ENCODE measurements around the gene CLIC5. TPM values are rescaled to one million over a fixed set of nuclear protein-coding genes. Genes with fewer than 3 reads are reported as not detected.

CLIC5 gene
- total RNA-seq, 4 donors from 2014 or later: 2.8 to 6.9 (median 5.0) TPM

DNA sequence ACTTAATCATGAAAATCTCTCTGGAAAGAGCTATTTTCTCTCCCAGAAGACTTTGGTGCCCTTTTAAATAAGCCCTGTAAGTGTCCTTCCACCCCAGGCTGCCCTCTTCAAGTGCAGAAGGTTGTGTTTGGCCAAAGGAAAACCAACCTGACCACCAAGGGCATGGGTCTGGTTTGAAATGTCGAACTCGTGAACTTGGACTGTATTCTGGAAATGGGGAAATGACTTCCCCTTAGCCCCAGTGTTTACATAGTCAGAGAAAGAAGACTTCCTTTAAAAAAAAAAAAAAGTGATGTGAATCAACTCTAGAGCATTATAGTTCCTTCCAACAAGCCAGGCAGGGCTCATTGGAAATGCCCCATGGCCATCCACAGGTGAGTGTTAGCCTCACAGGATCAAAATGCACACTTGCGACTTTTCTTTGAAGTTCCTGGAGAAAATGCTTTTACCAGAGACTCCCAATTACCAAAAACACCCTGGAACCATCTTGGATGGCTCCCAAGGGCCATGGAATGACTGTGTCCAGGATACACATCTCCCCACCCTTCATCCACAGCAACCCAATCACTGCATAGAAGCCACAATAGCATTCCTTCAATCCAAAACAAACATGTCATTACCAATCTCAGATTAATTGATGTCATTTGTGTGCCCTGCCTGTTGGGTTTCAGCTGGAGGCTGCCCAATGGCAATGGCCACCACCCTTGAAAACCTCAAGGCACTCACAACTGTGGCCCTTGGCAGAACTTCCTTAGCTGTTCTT, 133.8 kb downstream of the CLIC5 start:
- TF ChIP-seq EP300 (IDR thresholded peaks at IDR 0.05) (no peak), POLR2AphosphoS5 (IDR thresholded peaks at IDR 0.05) (no peak), POLR2A (IDR thresholded peaks at IDR 0.05) (no peak)
- TF ChIP-seq, protein P1, sequence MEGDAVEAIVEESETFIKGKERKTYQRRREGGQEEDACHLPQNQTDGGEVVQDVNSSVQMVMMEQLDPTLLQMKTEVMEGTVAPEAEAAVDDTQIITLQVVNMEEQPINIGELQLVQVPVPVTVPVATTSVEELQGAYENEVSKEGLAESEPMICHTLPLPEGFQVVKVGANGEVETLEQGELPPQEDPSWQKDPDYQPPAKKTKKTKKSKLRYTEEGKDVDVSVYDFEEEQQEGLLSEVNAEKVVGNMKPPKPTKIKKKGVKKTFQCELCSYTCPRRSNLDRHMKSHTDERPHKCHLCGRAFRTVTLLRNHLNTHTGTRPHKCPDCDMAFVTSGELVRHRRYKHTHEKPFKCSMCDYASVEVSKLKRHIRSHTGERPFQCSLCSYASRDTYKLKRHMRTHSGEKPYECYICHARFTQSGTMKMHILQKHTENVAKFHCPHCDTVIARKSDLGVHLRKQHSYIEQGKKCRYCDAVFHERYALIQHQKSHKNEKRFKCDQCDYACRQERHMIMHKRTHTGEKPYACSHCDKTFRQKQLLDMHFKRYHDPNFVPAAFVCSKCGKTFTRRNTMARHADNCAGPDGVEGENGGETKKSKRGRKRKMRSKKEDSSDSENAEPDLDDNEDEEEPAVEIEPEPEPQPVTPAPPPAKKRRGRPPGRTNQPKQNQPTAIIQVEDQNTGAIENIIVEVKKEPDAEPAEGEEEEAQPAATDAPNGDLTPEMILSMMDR (IDR thresholded peaks at IDR 0.05): no peak
- Histone ChIP-seq H3K27ac (no peak overlapping the region), H3K36me3 (no peaks in the 10 kb centered on the region), H3K27me3 (no peaks in the 10 kb centered on the region), H3K4me3 (no peak overlapping the region), H3K4me1 (peaks cover 0 to 7% (median 0%) of the 10 kb centered on the region in 3 donors), H3K9me3 (no peaks in the 10 kb centered on the region)
- no peak for ATAC-seq
- 86 to 90% methylated on average over 2 of the region's 3 CpGs for WGBS, 2 donors (ENCODE audit: low coverage in 1 of 2)

- Histone ChIP-seq H3K4me3 (no peak overlapping the region), H3K27me3 (no peaks in the 10 kb centered on the region), H3K9me3 (no peaks in the 10 kb centered on the region), H3K36me3 (no peaks in the 10 kb centered on the region), H3K27ac (peak overlapping the region in 1 of 4 donors; percentile 24), H3K4me1 (peaks cover 0 to 7% (median 0%) of the 10 kb centered on the region in 3 donors)
- ATAC-seq: no peak
- TF ChIP-seq POLR2AphosphoS5 (IDR thresholded peaks at IDR 0.05): no peak
- no peak for TF ChIP-seq EP300 (IDR thresholded peaks at IDR 0.05)
- no peak for TF ChIP-seq POLR2A (IDR thresholded peaks at IDR 0.05)
- TF ChIP-seq, protein P1 (IDR thresholded peaks at IDR 0.05): no peak
- WGBS, 2 donors (ENCODE audit: low coverage in 1 of 2): 54% methylated on average over 5 to 6 of the region's 6 CpGs
Measured at GRCh38 chr6:45880676-45881075, 135.0 kb downstream of the CLIC5 start.

DNA sequence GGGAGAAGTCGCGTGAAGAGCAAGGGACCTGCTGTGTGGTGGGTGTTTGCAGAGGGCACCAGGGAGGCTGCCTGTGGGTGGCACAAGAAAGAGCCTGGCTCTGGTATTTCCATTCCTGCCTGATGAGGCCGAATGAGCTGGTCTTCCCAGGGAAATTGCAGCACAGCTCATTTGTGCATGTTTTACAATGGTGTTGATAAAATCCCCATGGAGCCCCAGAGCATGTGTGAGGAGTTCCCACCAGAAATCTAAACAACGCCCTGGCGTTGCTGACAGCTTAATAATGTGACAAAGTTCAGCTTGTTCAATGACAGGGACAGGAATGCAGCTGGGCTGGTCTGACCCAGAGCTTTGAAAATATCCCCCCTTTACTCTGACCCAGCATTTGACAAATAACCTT, 135.5 kb downstream of the CLIC5 start:
- WGBS, 2 donors (ENCODE audit: low coverage in 1 of 2): 16% methylated on average over 3 of the region's 5 CpGs; no CpG with 5 or more reads in 1 of the 2 donors
- no peaks in the 10 kb centered on the region for H3K27me3 ChIP-seq
- H3K27ac ChIP-seq: peak overlapping the region in 2 of 4 donors; percentile 21 to 24
- TF ChIP-seq, protein P1 (IDR thresholded peaks at IDR 0.05): no peak
- TF ChIP-seq POLR2AphosphoS5 (IDR thresholded peaks at IDR 0.05) (no peak), POLR2A (IDR thresholded peaks at IDR 0.05) (no peak), EP300 (IDR thresholded peaks at IDR 0.05) (no peak)
- no peaks in the 10 kb centered on the region for H3K9me3 ChIP-seq
- H3K36me3 ChIP-seq: no peaks in the 10 kb centered on the region
- H3K4me3 ChIP-seq: no peak overlapping the region
- ATAC-seq: no peak
- H3K4me1 ChIP-seq: peaks cover 0 to 7% (median 0%) of the 10 kb centered on the region in 3 donors

DNA sequence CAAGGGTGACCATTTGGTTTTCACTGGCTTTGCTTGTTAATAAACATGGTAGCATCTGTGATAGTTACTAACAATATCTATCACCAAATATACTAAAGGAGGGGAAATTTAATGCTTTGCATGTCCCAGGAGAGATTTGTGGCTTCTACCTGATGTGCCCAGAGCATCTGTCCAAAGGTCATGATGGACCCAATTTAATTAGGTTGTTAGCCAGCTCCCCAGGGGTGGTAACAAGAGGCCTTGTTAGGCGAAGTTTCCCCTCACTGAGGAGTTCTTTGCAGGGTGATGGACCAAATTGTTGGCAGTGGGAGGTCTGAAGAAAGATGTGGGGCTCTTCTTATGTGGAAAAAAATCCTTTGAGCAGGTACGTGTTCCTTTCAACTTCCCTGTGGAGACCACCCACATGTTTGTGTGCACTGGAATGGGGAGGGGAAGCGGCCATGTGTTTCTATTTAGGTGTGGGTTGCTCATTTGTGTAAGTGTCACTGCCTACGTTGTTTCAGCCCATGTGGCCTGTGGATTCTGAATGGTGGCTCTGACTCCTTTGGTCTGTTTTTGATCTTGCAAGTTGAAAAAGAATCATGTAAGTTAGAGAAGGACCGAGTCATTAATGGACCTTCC, 137.6 kb downstream of the CLIC5 start:
- TF ChIP-seq, protein P1 (IDR thresholded peaks at IDR 0.05): no peak
- TF ChIP-seq EP300 (IDR thresholded peaks at IDR 0.05): no peak
- no peak for TF ChIP-seq POLR2A (IDR thresholded peaks at IDR 0.05)
- TF ChIP-seq POLR2AphosphoS5 (IDR thresholded peaks at IDR 0.05): no peak
- Histone ChIP-seq H3K4me3 (no peak overlapping the region), H3K36me3 (no peaks in the 10 kb centered on the region), H3K4me1 (peaks cover 0 to 7% (median 0%) of the 10 kb centered on the region in 3 donors), H3K27me3 (no peaks in the 10 kb centered on the region), H3K27ac (no peak overlapping the region), H3K9me3 (no peaks in the 10 kb centered on the region)
- WGBS, 2 donors (ENCODE audit: low coverage in 1 of 2): 84 to 88% methylated on average over 4 to 5 of the region's 5 CpGs
- no peak for ATAC-seq

Data from gastroesophageal sphincter (tissue), 4 donors.